Femur (tissue), 1 donor: Measurements from ENCODE around the gene LRP5.
A peak's percentile ranks its signal among the peaks of the same experiment; 100 is the strongest.

Experiments used
- DNase-seq: peaks from one replicate; pipeline ENCODE4 v3.0.0-alpha.2; 2017

The LRP5 gene

DNA sequence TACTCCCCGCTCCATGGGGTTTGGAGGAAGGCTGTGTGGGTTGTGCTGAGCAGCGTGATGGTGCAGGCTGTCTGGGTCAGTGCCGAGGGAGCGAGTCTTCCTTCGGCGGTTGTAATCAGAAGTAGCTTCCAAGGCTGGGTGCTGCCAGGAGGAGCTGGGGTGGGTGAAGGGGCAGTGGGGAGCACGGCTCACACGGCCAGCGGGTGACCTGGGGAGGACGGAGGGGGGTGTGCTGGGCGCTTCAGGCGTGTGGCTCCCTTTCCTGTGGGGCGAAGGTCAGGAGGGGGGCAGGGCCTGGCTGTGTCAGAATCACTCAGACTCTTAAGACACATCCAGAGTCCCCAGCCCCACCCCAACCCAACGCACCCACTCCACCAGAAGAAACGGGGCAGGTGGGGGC, 60.2 kb downstream of the LRP5 start:
- DNase-seq, result peak; percentile 38

DNA sequence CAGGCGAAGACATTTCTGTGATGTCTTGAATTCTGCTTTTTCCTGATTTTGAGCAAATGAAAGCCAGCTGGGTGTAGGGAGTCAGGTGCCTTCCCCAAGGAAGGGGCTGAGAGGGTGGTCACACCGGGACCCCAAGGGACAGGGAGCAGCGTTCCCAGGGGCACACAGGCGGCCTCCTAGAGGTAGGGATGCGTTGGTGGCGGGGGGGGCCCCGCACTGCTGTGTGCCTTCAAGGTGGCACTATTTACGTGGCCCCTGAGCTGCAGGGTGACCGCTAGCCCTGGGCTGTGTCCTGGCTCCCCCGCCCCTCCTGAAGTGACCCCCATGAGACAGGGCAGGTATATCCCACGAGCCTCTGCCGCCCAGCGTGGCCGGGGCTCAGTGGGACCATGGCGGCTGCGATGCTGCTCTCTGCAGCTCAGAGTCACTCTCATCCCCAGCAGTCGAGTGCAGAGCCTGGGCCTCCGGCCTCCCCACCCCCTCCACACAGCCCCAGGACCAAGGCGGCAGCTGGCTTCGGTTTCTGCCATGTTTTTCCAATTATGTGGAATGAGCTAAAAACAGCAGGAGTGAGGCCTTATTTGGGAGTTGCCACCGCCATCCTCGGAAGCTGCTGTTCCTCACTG, 60.9 kb downstream of the LRP5 start:
- peak; percentile 89 for DNase-seq

DNA sequence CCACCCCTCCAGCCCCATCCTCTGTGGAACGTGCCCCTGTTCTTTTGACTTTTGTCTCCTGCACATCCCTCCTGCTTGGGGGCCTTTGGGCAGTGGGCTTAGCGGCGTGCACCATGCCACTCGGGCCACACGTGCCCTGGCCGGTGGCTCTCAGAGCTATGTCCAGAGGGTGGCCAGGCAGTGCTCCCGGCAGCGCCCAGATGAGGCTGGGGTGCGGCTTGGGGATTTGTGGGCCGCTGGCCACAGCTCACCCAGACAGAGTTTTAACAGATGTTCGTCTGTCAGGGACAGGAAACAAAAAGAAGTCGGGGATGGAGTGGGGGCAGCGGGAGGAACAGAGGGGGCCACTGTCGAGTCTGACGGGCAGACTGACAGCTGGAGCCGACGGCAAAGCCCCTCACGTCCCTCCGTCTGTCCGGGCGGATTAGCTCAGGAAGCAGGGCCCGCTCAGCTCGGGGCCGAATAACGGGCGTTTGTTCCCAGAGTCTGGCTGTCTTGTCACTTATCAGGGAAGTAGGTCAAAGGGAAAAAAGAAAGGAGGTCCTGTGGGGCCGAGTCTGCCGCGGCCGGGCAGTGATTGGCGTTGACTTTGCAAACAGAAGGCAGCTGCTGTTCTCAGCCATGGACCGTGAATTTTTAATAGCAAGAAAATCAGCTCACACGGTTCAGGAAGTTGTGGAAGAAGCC, 61.6 kb downstream of the LRP5 start:
- DNase-seq, result peak; percentile 81

DNA sequence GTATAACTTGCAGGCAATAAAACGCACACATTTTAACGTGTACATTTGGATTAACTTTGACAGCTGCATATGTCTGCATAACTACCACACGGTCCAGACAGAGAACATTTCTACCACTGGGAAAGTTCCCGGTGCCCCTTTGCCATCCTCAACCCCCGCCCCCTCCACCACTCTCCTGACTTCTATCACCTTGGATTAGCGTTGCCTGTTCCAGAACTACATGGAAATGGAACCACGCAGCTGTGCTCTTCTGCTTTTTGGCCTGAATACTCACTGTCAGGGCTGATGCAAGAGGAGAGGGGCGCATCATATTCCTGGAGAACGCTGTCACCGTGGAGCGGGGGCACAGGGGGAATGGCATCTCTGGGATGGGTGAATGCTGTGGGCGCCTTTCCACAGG, 62.1 kb downstream of the LRP5 start:
- peak; percentile 35 for DNase-seq

DNA sequence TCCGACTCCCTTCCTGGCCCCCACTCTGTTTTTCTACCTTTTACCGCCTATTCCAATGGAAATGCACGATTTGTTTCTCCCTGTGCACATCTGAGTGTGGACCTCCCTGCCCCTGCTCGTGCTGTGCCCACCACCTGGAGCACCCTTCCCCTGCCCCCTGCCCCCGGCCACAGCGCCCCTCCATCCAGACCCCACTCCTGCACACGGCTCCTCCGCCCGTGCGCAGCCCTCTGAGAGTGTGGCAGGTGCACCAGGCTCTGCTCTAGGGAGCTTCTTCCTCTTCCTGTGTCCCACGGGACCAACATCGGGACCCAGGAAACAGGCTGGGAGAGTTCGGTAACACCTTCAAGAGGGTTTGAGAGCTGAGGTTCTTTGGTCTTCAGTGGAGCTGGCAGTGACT, 62.9 kb downstream of the LRP5 start:
- DNase-seq, result no peak

DNA sequence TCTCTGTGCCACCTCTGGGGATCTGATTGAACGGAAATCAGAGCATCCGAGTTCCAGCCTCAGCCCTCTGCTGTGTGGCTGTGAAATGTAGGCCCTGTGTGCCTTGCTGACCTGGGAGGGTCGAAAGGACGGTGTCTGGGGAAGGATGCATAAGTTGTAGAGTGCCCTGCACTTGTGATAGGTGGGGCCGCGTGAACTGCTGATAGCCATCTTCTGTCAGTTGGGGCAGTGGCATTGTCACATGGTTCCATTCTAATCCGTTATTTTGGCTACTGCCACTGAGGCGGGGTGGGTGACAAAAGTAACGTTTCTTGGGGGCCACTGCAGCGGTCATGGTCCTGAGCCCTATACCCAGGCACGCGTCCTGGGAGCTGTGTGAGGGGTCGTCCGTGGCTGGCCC, 63.4 kb downstream of the LRP5 start:
- DNase-seq, result peak; percentile 16

DNA sequence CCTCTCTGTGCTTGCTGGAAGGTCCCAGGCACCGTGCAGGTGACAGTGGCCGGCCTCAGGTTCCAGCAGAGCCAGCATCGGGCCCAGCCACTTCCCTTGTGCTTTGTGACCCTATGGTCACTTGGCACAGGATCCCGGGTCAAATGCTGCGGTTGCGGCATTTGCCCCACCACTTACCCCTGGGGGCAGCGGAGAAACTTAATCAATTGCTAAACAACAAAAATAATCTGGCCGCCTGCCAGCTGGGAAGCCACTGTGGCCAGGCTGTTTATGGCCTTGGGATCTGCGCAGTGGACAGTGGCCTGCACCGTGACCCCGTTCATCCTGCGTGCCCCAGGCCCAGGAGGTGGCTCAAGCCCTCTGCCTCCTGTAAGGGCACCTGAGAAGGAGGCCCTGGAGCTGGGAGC, 65.0 kb downstream of the LRP5 start:
- peak; percentile 21 for DNase-seq

DNA sequence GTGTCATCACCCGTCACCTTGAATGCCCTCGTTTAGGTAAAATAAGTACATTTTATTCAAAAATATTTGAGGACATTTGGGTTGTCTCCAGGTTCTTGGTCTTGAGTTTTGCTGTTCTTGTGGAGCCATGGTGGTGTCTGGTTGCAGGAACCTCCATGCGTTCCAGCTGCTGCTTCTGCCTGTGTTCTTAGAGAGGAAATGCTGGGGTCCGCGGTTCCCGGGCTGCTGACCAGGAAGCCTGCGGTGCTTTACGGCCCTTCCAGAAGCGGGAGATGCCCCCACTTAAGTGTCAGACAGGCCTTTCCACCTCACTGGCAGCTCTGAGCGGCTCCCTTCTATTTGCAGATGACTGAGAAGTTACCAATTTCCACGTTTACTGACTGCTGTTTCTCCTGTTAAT, 66.8 kb downstream of the LRP5 start:
- DNase-seq, result peak; percentile 56

DNA sequence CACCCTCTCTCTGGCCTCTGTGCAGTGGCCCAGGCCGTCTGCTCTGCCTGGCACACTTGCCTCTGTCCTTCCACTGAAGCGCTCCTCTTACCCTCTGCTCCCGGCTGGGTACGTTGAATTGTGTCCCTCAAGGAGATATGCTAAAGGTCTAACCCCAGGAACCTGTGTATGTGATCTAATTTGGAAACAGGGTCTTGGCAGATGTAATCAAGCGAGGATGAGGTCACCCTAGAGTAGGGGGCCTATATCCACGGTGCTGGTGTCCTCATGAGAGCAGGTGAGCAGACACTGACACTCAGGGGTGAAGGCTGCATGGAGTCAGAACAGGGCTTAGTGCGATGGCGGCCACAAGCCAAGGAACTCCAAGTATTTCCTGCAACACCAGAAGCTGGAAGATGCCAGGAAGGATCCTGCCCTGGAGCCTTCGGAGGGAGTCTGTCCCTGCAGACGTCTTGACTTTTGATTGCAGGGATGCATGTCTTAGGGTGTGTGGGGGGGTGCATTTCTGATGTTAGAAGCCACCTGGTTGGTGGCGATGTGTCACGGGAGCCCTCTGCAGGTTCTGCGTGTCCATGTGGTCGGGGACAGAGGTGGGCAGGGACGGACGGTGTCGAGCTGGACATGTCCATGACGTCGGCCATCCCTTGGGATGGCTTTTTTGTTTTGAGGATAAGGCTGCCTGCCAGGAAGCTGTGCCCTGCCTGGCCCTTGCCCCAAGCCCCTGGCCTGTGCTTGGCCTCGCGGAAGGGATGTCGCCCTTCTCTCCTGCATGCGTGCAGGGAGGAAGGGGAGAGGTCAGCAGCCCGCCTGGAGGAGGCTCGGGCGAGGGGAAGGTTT, 68.6 kb downstream of the LRP5 start:
- peak; percentile 56 for DNase-seq

DNA sequence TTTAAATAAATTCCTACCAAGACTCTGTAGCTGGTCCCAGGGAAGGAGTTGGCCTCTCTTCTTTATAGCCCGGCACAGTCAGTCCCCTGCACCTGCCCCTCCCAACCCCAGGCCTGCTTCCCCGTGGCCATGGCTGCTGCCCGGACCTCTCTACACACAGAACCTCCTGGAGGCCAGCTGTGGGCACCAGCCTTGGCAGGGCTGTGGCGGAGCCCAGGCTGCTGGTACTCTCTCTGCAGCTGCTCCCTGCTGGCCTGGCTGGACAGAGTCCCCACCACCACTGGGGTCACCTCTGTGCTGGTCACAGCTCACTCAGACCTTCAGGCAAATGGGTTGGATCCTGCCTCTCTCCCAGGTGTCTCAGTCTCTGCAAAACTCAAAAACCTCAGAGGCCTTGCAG, 69.3 kb downstream of the LRP5 start:
- peak; percentile 47 for DNase-seq

DNA sequence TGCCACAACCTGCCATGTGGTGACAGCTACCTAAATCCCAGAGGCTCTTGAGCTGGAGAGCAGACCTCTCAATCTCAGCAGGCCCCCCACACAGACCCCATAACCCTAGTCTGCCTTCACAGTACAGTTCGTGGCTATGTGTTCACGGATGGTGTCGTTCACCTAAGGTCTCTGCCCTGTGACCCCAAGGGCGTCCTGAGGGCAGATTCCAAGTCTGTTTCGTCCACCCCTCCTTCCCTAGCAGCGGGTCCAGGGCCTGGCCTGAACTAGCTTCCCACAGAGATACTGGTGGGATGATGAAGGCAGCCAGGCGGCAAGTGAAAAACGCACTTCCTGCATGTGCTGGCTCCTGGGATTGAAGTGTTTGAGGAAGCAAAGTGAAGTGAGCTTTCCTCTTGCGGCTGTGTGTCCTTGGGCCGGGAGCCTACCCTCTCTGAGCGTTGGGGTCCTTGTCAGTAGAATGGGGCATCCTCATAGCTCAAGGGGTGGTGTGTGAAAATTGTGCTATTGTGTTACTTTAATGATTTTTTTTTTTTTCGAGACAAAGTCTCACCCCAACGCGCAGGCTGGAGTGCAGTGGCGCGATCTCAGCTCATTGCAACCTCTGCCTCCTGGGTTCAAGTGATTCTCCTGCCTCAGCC, 70.1 kb downstream of the LRP5 start:
- no peak for DNase-seq

DNA sequence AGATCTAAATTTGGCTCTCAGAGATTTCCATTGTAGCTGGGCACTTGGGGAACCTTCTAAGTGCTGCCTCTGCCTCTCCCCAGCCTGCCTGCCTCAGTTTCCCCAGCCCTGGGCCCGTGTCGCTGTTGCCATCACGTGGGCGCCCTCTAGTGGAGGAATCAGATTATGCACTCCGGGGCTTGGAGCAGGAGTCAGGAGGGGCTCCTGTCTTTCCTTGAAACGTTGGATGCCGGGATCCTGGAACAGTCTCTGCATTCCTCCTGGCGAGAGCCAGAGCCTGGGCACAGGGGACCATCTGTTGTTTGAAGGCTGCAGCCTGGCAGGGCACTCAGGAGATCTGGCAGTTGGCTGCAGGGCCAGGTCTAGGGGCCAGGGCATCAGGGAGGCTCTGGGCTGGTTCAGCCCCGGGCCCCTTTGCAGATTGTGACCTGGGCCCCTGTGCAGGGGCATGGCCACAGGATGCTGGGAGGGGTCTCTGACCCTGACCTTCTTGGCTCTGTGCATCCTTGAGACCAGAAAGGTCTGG, 71.6 kb downstream of the LRP5 start:
- DNase-seq, result peak; percentile 74

DNA sequence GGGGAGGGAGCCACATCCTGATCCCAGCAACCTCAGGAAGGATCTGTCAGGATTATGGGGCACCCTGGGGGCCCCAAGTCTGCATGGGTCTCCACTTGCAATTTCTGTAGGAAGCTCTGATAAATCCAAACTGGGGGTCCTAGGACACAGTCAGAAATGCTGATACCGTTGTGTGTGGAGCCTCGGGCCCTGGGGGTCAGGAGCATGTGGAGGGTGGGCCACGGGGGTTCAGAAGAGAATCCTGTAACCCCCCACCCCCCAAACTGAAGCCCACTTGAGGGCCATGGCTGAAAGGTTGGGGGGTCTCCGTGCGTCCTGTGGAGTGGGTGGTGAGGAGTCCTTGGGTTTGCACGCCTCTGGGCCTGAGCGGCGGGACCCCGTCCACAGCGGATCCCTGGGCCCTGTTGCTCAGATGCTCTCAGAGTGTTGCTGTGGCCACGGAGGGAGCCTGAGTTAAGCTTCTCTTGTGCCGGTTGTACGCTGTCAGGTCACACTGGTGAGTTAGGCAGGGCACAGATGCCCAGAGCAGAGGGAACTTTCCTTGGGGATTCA, 72.2 kb downstream of the LRP5 start:
- DNase-seq, result no peak

DNA sequence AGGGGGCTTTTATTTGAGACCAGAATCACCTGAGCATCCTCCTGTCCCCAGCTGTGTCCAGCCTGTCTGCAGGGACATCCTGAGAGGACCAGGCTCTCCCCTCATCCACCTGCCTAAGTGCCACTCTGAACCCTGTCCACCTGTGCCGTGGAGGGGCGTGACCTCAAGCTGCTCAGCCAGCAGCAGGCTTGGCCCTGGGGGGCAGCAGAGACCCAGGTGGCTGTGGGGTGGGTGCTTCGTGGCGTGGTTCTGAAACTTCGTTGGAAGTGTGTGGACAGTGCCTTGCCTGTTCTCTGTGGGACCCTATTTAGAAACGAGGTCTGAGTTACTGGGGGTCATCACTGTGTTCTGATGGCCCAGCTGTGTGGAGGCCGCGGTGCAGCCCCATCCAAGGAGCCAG, 72.7 kb downstream of the LRP5 start:
- no peak for DNase-seq

DNA sequence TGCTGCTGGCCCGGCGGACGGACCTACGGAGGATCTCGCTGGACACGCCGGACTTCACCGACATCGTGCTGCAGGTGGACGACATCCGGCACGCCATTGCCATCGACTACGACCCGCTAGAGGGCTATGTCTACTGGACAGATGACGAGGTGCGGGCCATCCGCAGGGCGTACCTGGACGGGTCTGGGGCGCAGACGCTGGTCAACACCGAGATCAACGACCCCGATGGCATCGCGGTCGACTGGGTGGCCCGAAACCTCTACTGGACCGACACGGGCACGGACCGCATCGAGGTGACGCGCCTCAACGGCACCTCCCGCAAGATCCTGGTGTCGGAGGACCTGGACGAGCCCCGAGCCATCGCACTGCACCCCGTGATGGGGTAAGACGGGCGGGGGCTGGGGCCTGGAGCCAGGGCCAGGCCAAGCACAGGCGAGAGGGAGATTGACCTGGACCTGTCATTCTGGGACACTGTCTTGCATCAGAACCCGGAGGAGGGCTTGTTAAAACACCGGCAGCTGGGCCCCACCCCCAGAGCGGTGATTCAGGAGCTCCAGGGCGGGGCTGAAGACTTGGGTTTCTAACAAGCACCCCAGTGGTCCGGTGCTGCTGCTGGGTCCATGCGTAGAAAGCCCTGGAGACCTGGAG, 74.1 kb downstream of the LRP5 start:
- no peak for DNase-seq

DNA sequence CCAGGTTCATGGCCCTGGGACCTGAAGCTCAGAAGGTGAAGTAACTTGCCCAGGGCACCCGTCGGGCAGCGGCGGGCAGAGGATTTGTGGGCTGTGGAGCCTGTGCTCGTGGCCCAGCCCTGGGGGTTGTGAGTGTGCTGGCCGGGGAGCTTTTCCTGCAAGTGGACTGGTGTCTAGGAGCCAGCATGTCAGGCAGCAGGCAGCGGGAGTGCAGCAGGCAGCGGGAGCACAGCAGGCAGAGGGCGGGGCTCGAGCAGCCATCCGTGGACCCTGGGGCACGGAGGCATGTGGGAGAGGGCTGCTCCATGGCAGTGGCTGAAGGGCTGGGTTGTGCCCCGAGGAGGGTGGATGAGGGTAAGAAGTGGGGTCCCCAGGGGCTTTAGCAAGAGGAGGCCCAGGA, 75.4 kb downstream of the LRP5 start:
- no peak for DNase-seq

DNA sequence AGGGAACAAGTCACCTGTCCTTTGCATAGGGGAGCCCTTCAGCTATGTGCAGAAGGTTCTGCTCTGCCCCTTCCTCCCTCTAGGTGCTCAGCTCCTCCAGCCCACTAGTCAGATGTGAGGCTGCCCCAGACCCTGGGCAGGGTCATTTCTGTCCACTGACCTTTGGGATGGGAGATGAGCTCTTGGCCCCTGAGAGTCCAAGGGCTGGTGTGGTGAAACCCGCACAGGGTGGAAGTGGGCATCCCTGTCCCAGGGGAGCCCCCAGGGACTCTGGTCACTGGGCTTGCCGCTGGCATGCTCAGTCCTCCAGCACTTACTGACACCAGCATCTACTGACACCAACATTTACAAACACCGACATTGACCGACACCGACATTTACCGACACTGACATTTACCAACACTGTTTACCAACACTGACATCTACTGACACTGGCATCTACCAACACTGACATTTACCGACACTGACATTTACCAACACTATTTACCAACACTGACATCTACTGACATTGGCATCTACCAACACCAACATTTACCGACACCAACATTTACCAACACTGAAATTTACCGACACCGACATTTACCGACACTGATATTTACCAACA, 76.3 kb downstream of the LRP5 start:
- no peak for DNase-seq

DNA sequence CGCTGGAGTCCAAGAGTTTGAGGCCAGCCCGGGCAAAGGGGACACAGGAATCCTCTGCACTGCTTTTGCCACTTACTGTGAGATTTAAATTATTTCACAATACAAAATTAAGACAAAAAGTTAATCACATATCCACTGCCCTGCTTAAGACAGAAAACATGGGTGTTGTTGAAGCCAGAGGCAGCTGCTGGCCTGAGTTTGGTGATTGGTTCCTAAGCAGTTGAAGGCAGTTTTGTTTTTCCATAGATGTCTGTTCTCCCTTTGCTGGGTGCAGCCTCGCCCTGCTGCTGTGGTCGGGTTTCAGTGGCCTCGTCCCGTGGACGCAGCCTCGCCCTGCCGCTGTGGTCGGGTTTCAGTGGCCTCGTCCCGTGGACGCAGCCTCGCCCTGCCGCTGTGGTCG, 77.9 kb downstream of the LRP5 start:
- DNase-seq, result no peak

DNA sequence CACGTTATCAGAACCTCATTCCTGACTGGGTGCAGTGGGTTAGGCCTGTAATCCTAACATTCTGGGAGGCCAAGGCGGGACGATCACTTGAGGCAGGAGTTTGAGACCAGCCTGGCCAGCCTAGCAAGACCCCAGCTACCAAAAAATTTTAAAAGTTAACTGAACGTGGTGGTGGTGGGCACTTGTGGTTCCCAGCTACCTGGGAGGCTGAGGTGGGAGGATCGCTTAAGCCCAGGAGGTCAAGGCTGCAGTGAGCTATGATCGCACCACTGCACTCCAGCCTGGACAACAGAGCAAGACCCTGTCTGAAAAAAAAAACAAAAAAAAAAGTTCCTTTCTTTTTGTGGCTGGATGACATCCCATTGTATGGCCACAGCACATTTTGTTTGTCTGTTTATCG, 80.4 kb downstream of the LRP5 start:
- DNase-seq, result no peak

DNA sequence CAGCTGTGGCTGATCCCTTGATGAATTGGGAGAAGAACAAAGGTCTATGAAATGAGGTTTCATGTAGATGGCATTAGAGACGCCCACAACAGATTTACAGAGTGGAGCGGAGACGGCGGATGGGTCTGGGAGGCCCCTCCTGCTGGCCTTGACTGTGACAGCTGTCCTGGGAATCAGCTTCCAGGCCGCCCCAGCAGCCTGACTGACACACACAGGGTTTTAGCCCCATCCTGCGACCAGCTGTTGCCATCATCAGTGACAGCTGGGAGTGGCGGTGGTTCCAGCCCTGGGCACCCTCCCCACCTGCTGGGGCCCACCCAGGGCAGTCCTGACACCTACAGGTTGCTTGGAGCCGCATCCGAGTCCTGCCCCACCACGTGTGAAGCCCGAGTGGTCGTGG, 84.1 kb downstream of the LRP5 start:
- DNase-seq, result peak; percentile 84

DNA sequence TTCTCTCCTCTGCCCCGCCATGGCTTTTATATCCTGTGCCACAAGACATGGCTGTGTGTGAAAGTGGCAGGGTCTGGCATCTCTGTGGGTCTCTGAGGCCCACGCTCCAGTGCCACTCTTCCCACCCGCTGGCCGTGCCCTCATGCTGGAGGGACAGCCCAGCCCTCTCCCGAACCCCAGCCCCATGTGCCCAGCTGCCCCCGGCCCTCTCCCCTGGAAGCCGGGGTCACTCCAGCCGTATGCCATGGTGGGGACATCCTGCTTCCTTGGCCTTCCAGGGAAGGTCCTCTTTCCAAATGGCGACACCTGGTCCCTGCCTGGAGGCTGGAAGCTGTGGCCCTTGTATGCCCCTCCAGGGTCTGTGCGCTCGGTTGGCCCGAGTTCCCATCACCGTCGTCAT, 84.9 kb downstream of the LRP5 start:
- no peak for DNase-seq
